ENCODE data around the gene TREML4. TPM values are rescaled to one million over a fixed set of nuclear protein-coding genes. Genes with fewer than 3 reads are reported as not detected.

Gene TREML4
- total and polyA plus RNA-seq, 2 of the 4 experiments (the other 2 are of a cell fraction): not detected

DNA sequence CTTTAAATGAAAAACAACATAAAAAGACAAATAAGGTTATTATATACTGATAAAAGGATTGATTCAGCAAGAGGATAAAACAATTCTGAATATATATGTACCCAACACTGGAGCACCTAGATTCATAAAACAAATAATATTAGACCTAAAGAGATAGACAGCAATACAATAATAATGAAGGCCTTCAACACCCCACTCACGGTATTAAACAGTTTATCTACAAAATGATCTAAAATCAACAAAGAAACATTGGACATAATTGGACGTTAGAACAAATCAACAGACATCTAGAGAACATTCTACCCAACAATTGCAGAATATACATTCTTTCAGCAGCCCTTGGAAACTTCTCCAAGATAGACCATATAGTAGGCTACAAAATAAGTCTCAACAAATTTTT, 34.3 kb downstream of the TREML4 start:
- no peak for DNase-seq
- Histone ChIP-seq H3K4me2 (ENCODE audit: low read depth, low read length) (no peak overlapping the region), H3K4ac (ENCODE audit: low read depth, low read length) (no peak overlapping the region), H2AK5ac (ENCODE audit: low read depth, low read length) (no peak overlapping the region), H3K27ac (ENCODE audit: insufficient read depth, low read length) (no peak overlapping the region), H2BK120ac (ENCODE audit: low read depth, low read length) (no peak overlapping the region), H2AK9ac (replicated peaks; ENCODE audit: low read depth, low read length, poor library complexity) (no peak overlapping the region), H2BK20ac (ENCODE audit: low read depth, low read length) (no peak overlapping the region), H3K36me3 (ENCODE audit: control insufficient read depth, insufficient read depth, low read length) (no peaks in the 10 kb centered on the region), H3K23ac (ENCODE audit: low read depth, low read length) (no peak overlapping the region), H4K91ac (ENCODE audit: insufficient read depth, low read depth, low read length) (no peak overlapping the region), H2AFZ (replicated peaks; ENCODE audit: low read length, poor library complexity) (no peak overlapping the region), H3K9me3 (ENCODE audit: control insufficient read depth, insufficient read depth, low read length) (no peaks in the 10 kb centered on the region), H2BK15ac (ENCODE audit: low read depth, low read length) (no peak overlapping the region), H3K9ac (ENCODE audit: low read depth, low read length) (no peak overlapping the region), H3K9me1 (ENCODE audit: insufficient read depth, low read length) (no peaks in the 10 kb centered on the region), H4K20me1 (ENCODE audit: insufficient read depth, low read length) (no peaks in the 10 kb centered on the region), H3K56ac (ENCODE audit: extremely low read depth, insufficient read depth, low read length) (no peak overlapping the region), H2BK5ac (ENCODE audit: low read depth, low read length, poor library complexity, severe bottlenecking) (no peak overlapping the region), H3K4me3 (ENCODE audit: insufficient read depth, low read depth, low read length) (no peak overlapping the region), H3K27me3 (ENCODE audit: control insufficient read depth, insufficient read depth, low read length) (no peaks in the 10 kb centered on the region), H3K14ac (replicated peaks; ENCODE audit: low read depth, low read length) (no peak overlapping the region), H3K79me1 (ENCODE audit: low read depth in 1 of 2, low read length in 2 of 2) (no peaks in the 10 kb centered on the region), H4K8ac (ENCODE audit: low read depth in 2 of 2, low read length in 2 of 2) (no peak overlapping the region), H4K5ac (ENCODE audit: low read depth, low read length) (no peak overlapping the region), H3K18ac (ENCODE audit: low read depth, low read length) (no peak overlapping the region), H3K4me1 (ENCODE audit: control insufficient read depth, insufficient read depth, low read length) (no peaks in the 10 kb centered on the region)
- dilution Hi-C loops (cut with HindIII; ENCODE audit: low sequenced_read_pairs, unreplicated experiment): no loop called here
- BruUV-seq (replicated peaks): no TSS peak
- ATAC-seq (ENCODE audit: low read depth): no peak
- WGBS, 2 experiments (ENCODE audit: extremely low coverage in 2 of 2, insufficient read length in 1 of 2): no CpG with 5 or more reads among the region's 2 CpGs
- in situ Hi-C loops (cut with MboI; ENCODE audit: low sequenced_read_pairs): no loop called here
- CTCF ChIA-PET: no interaction called here
- intact Hi-C loops (cut with micrococcal nuclease): no loop called here
- POLR2A ChIA-PET (ENCODE audit: unreplicated experiment): no interaction called here
- TF ChIP-seq CTCF (conservative IDR thresholded peaks at IDR 0.05; ENCODE audit: low read depth, low read length): no peak
- TF ChIP-seq, protein P1, sequence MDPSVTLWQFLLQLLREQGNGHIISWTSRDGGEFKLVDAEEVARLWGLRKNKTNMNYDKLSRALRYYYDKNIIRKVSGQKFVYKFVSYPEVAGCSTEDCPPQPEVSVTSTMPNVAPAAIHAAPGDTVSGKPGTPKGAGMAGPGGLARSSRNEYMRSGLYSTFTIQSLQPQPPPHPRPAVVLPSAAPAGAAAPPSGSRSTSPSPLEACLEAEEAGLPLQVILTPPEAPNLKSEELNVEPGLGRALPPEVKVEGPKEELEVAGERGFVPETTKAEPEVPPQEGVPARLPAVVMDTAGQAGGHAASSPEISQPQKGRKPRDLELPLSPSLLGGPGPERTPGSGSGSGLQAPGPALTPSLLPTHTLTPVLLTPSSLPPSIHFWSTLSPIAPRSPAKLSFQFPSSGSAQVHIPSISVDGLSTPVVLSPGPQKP (IDR thresholded peaks at IDR 0.05; ENCODE audit: borderline replicate concordance, low read depth, low read length): no peak
- no peak for TF ChIP-seq MAFK (IDR thresholded peaks at IDR 0.05; ENCODE audit: low read depth, low read length)
- no peak for TF ChIP-seq RFX5 (IDR thresholded peaks at IDR 0.05; ENCODE audit: low read depth, low read length)
- no peak for TF ChIP-seq MAZ (IDR thresholded peaks at IDR 0.05; ENCODE audit: borderline replicate concordance, low read depth, low read length)
- TF ChIP-seq SMC3 (IDR thresholded peaks at IDR 0.05; ENCODE audit: low read depth, low read length): no peak
- no peak for TF ChIP-seq POLR2A (IDR thresholded peaks at IDR 0.05; ENCODE audit: low read depth, low read length)
